Adrenal gland (tissue), 5 donors: ENCODE results near the gene TARBP2.

ENCODE experiments used
- CTCF ChIP-seq, 6 experiments: fragments of 450-650 bp in 4 of 6; fragments of 200-600 bp in 2 of 6; sonication (generic) in 1 of 6; IDR thresholded peaks; 1 replicate in 5 of 6; 2 replicates in 1 of 6; pipeline versions ENCODE4 v1.5.1 to v1.8.0; 2016 to 2021; ENCODE audit warnings: antibody characterized with exemption in 6 of 6, mild to moderate bottlenecking in 2 of 6, moderate library complexity in 1 of 6
- POLR2A ChIP-seq, 2 donors: fragments of 450-650 bp; IDR thresholded peaks; one replicate each; pipeline ENCODE4 v1.6.1; 2017; ENCODE audit warnings: antibody characterized with exemption in 2 of 2, mild to moderate bottlenecking in 2 of 2, moderate library complexity in 1 of 2
- donor health status: DM: no; HTN: no; CAD: no.

GRCh38 chr12:53523131-53523530, 22.0 kb downstream of the TARBP2 start:
- TF ChIP-seq CTCF (IDR thresholded peaks at IDR 0.05) (no peak), POLR2A (IDR thresholded peaks at IDR 0.05) (no peak)
